Measurements from ENCODE around the gene PCSK6.
"Not testable (repeated sequence)": the region's sequence is repeated elsewhere in the genome, so short reads cannot be mapped to it uniquely, and the experiment has no call there.

The PCSK6 gene

DNA sequence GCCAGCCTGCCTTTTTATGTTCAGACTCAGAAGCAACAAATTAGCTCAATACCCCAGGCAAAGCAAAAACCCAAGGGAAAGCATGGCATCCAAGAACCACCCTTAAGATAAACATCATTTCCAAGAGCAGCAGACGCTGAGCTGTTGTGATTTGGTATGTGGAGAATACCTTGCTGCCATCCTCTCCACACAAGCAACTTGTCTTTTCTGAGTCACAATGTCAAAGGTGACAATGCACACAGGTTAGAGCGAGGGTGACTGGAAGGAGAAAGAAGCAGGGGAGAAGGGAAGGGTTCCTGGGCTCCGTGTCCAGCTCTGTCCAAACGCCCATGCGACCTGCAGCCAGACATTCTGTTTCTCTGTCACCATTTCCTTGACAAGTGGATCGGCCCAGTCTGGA, 6.0 kb downstream of the PCSK6 start:
- DNase-seq (ENCODE audit: low read depth in 3 of 3) = no peak

DNA sequence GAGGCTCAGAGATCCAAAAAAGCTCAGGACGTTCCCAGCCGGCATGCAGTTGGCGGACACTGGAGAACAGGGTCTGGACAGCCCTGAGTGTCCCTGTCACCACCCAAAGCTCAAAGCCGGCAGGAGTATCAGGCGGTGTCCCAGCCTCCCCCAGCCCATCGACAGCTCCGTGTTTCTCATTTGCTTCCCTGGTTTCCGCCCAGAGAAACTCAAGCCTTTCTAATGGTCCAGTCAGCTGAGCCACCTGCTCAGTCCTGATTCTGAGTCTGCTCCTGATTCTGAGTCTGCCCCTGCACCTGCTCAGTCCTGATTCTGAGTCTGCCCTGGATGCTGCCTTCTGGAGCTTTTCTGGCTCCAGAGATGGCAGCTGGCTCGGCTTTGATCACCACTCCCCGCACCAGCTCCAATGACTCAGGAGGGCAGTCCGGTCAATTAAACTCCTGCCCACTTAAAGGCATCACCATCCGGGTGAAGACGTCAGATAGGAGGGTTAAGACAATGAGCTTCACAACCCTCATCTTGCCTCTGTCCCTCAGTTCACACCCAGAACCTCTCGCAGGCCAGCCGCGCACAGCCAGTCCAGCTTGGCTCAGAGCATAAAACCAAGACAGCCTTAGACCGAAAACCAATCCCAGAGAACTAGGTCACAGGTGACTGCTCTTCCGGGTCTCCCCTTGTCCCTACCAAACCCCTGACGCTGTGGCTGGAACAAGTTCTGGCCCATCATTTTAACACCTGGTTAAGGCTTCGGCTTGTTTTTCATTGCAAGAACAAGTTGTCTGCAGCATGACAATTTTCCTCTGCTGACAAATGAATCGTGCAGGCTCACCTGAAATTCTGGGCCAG, 6.8 kb downstream of the PCSK6 start:
- DNase-seq (ENCODE audit: low read depth in 3 of 3) = no peak

DNA sequence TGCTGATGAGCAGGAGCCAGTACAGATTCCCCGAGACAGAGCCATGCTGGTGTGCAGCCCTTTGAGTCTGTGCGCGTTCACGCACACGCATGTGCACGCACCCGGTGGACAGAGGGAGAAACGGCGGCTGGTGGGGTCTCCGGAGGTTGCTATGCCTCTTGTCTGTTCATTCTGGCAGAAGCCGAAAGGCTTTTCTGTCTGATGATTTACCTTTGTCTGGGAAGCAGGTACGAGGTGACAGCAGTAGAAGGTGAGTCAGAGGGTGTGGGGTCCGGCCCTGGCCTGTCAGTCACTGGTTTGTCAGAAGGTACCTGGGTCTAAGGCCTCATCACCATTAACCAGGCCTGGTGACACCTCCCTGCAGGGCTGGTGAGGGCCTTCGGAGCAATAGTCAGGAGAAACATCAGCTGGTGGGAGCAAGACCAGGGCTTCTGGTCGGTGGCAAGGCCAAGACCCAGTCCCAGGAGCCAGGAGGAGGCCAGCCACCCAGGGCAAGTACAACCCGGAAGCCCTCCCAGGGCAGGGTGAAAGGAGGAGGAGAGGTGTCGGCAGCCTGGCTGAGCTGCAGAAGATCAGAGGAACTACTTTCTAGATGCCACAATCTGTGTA, 7.5 kb downstream of the PCSK6 start:
- no peak for DNase-seq (ENCODE audit: low read depth in 3 of 3)

DNA sequence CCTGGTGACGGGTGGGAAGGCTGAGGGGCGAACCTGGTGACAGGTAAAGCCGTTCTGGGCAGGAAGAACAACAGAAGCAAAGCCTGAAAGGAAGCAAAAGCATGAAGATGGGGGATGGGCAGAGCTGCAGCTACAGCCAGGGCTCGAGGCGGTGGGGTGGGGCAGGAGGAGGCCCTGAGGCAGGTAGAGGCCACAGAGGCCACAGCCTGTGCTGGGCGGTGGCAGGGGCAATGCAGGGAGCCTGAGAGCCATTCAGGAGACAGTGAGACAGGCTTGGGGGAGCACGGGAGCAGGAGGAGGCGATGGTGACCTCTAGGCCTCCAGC, 8.2 kb downstream of the PCSK6 start:
- DNase-seq (ENCODE audit: low read depth in 3 of 3) = no peak

DNA sequence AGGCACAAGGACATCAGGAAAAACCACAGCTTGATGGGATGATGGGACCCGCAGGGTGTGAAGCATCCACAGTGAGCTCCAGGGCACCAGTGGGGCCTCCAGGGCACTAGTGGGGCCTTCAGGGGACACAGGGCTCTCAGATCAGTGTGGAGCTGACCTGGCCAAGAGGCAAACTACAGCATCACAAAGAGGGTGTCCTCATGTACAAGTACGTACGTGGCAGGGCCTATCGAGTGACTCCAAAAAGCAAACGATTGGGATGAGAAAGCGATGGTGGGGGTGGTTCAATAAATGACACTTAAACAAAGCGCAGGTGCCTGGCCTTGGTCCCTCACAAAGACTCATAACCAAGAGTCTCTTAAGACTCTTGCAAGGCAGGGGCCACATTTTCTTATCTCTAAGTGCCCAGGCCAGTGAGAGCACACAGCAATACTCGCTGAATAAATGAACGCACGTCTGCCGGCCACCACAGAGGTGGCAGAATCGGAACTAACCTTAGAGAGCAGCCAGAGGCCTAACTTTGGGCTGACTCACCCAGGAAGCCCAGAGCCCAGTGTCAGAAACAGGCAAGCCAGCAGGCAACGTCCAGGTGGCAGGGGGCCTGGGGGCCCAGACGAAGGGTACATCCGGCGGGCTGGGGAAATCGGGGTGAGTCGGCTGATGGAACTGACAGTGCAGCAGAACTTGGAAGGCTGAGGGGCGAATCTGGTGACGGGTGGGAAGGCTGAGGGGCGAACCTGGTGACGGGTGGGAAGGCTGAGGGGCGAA, 8.7 kb downstream of the PCSK6 start:
- DNase-seq (ENCODE audit: low read depth in 3 of 3) = no peak

DNA sequence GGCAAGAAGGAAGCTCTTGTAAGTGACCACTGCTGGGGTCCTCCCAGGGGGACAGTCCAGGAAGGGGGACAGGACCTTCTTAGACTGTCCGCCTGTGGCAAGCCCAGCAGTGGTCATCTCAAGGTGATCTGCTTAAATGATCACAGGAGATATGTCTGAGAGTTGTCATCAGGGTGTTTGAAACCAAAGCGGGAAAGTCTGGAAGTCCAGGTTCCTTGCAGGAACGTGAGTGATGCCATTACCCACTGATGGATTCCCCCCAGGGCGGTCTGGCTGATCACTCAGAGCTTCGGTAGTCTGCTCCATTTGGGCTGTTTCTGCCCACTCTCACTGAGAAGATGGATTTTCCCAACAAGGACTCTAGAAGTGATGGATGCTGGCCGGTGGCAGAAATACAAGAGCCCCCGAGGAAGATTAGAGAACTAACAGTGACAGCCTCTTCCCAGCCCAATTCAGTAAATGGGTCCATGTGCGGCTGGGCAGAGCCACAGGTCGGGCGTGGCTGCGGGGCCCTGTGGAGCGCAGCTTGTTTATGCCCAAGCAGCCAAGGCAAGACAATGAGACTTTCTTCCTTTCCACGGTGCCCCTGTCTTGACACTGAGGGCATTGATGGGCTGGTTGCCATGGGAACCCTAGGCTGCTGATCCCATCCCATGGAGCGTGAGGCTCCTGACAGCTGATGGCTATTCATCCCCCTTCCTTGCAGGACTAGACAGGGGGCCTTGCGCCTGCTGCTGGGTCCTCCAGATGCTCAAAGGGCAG, 9.5 kb downstream of the PCSK6 start:
- DNase-seq (ENCODE audit: low read depth in 3 of 3) = no peak

DNA sequence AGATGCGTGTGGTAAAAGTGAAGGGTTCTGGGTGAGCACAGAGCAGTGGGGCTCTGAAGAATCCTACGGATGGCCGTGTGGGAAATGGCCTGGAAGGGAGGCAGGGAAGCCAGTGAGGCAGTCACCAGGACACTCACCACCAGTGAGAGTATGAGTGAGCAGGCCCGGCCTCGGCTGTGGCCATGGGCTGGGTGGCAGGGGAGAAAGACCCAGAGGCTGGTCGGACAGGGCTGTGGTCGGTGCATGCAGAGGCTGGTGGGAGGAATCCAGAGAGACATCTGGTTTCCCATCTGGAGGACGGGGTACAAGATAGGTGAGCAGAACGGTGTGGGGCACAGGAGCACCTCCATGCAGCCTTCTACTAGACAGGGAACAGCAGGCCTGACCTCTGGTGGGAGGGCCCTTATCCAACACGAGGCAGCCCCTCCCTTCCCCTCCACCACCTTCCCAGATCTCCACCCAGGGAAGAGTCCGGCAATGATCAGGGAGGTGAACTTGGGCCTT, 10.1 kb downstream of the PCSK6 start:
- DNase-seq (ENCODE audit: low read depth in 3 of 3) = no peak

DNA sequence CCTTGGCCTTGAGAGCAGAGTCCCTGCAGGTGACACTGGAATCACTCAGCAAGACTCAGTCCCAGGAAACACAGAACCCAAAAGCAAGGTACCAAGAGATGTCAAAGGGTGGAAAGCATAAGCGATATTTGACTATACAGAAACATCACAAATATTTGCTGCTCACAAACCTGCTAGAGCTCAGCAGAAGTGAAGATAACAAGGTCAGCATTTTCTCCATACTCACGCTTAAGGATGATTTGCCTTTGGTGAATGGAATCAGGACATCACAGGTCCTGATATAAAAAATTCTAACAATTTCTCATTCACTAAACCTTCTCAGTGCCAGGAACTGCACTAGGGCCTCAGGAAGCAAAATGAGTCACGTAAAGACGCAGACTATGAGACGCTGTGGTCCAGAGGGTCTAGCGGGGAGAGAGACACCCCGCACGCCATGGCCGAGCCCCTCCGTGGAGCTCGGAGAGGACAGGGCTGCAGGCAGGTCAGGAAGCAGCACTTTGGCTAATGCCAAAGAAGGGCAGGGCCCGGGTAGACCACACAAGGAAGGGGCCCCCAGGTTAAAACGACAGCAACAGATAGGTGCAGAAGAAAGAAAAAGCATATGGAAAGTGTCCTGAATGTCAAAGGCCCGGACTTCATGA, 10.7 kb downstream of the PCSK6 start:
- DNase-seq (ENCODE audit: low read depth in 3 of 3) = no peak

DNA sequence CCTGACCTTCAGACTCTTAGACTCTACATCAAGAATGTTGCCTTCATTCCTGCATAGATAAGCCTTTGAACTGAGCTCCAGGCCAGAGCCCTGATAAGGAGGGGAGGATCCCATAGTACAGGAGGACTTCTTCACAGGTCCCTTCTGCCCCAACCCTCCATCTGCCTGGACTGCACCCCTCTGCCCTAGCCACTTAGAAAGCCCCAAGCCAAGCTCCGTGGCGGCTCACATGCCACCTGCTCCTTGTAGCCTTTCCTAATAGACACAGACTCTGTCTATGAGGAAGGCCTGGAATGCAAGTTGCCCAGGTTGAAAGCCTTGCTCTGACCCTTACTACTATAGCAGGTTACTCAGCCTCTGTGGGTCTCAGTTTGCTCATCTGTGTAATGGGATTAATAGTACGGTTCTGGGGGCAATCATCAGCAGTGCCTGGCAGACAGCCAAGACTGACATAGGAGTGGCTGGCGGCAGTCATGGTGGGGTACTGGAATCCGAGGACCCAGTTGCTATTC, 11.6 kb downstream of the PCSK6 start:
- DNase-seq (ENCODE audit: low read depth in 3 of 3) = no peak

DNA sequence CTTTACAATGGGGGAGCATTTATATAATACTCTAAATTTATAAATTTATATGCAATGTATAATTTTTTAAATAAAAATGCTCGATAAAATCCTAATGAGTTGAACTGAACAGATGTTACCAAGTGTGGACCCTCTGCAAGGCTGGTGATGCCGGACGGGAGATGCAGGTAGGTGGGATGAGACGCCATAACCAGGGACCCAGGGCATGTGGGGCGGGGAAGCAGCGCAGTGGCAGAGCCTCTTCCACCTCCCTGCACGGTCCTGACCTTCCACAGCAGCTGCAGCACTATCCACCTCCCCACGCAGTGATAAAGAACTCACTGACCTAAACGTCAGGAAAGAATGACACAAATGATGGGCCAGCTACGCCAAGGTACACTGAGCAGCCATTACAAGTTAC, 12.8 kb downstream of the PCSK6 start:
- no peak for DNase-seq (ENCODE audit: low read depth in 3 of 3)

DNA sequence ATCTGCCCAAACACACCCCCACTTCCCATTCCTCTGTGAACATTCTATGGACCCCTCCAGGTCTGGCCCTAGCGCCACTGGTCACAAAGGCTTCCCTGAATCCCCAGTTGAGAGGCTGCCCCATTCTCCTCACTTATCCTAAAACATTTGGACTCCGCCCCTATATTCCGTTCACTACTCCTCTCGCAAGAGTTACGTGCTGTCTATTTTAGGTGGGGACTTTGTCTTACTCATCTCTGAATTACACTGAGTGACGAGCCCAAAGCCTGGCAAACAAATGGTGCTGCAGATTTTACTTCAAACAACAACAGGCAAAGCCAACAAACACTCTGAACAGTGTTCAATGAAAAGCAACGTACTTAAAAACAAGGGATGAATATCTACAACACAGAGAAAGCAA, 14.5 kb downstream of the PCSK6 start:
- DNase-seq (ENCODE audit: low read depth in 3 of 3) = no peak

DNA sequence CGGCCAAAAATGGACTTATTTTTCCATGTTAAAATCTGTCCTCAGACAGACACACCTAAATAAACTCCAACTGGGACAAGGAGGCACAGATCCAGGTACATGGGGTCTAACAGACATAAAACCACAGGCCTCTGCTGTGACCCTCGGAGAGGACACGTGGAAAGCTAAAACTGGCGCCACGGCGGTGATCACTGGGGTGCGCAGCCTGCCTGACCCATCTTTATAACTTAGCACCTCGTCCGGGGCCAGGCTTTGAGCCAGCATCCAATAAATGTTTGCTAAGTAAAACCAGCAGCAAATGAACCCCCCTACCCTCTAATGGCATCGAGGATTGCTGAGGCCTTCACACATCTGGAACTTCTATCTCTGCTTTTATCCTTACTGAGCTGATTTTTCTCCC, 15.3 kb downstream of the PCSK6 start:
- DNase-seq (ENCODE audit: low read depth in 3 of 3) = no peak

DNA sequence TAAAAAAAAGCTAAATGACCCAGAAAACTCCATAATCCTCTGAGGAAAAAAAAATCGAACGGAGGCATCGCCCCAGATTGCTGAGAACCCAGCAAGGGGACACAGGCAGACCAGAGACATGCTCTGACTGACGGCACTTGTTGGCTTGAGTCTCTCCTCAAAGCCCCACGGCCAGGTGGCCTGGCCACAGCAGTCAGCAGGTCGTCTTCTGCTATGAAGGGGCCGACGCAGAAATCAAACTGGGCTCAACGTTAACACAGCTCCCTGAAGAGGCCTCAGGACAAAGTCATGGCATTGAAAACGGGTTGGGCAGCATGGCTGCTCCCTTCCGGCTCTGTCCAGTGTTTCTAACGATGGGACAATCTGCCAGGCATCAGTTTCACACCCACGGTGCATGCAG, 17.5 kb downstream of the PCSK6 start:
- no peak for DNase-seq (ENCODE audit: low read depth in 3 of 3)

DNA sequence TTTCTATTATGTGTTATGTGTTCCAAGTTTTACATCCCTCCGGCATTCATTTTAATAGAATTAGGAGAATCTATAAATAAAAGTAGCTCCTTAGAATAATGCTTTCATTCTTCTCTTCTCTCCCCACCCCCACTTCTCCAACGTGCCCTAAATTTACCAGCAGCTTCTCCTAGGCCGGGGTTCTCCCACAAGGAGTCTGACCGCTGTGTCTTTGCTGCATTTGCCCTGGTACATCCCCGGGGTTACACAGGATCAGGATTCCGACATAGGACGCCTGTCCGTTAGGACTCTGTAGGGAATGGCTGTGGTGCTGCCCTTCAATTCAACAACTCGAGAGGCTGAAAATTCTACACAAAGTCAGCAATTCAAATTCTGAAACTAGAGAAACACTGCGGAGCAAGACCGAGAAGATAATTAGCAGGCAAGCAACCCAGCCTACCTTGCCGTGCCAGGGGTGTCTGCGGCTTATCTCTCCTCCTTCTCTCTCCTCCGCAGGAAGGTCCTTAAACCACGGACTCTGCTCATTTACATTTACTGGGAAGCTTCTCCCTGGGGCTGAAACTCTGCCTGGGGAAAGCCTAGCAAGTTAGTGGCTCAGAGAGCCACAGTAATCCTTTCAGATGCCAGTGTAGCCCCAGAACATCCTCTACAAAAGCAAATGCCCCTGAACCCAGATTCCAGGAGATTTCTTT, 18.8 kb downstream of the PCSK6 start:
- no peak for DNase-seq (ENCODE audit: low read depth in 3 of 3)

DNA sequence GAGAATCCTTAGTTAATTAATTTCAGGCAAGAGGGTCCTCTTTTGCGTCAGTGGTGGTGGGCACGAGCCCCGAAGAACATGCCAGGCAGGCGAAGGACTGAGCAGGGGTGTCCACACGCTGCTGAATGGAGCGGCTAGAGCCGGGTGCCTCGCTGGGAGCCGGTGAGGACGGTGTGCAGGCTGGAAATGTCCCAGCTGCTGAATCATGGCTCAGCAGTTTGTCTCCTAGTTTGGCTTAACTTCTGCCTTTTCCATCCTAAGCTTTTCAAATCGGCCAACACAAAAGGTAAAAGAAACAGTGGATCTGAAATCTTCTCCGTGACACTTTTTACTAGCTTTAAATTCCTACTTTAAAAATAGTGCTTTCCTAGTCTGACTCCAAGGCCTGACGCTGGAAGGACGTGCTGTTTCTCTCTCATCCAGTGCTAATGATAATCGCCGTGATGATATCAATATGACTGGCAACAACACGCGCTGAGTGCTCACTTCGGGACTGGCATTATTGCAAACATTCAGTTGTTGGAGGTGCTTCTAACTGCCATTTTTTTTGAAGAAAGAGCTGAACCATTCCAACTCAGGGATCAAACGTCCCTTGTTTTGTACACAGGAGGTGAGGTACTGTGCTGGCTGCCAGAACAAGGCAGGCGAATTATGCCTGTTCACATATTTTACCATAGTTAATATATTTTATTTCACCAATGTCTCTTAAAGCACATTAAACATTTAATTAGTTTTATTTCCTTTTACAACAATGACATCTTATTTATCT, 19.8 kb downstream of the PCSK6 start:
- no peak for DNase-seq (ENCODE audit: low read depth in 3 of 3)

DNA sequence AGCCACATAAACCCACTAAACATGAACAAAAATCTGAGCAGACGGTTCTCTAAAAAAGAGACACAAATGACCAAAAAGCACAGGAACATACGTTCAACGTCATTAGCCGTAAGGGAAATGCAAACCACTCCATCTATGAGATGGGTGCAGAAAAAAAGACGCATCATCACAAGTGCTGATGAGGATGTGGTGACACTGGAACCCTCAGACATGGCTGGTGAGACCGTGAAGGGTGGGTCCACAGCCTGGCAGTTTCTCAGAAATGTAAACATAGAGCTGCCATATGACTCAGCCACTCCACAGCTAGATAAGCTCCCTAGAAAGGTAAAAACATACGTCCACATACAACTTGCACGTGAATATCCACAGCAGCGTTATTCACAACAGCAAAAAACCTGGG, 23.3 kb downstream of the PCSK6 start:
- no peak for DNase-seq (ENCODE audit: low read depth in 3 of 3)

DNA sequence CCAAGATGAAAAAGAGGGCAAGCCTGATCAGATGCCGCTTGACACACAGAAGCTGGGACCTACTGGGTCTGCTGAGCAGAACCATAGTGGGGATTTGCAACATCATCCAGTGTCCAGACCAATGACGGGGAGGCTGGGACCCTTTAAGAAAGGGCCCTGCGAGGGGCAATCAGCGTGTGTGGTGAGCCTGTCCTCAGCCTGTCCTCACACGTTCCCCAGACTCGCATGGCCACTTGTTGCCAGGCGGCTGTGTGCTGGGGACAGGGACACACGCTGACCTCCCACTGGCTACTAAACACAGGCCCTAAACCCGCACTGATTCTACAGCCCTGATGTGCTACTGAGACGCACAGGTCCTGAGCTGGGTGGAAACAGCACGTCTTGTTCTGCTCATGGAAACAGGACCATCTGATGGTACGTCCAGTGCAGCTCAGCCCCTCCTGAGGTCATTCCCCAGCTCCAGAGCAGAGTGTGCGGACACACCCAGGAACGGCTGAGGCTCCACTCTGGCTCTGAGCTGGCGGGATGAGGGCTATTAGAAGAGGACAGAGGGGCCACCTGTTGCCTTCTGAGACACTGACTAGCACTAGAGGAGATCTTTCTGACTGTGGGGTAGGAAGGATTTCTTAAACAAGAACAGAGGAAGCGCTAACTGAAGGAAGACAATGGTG, 24.4 kb downstream of the PCSK6 start:
- no peak for DNase-seq (ENCODE audit: low read depth in 3 of 3)

DNA sequence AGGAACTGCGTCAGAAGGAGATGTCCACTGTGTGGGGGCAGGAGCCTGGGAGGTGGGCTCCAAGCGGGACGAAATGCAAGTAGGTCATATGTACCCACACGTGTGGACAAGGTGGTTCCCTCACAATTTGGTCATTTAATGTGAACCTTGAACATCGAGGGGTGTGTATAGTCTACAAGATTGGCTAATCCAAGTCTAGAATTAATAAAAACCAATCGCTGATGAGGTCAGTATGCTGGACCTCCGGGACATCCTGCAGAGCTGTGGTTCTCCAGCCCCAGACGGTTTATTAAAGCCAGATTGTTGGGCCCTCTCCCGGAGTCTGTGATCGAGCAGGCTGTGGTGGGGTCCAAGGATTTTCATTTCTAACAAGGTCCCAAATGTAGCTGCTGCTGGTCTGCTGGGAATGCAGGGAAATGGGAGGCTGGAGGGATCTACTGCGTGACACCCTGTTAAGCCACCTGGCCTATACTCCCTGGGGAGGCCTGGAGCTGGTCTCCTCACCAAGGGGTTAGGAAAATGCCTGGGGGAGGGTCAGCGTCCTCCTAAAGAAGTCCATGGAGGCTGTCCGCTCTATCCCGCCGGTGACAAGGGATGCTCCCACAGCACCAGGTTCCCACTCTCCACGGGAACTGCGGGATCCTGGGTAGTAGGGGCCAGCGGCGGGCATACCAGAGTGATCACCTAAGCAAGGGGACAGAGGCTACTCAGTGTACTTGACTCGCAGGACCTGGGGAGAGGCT, 25.1 kb downstream of the PCSK6 start:
- DNase-seq (ENCODE audit: low read depth in 3 of 3) = no peak

DNA sequence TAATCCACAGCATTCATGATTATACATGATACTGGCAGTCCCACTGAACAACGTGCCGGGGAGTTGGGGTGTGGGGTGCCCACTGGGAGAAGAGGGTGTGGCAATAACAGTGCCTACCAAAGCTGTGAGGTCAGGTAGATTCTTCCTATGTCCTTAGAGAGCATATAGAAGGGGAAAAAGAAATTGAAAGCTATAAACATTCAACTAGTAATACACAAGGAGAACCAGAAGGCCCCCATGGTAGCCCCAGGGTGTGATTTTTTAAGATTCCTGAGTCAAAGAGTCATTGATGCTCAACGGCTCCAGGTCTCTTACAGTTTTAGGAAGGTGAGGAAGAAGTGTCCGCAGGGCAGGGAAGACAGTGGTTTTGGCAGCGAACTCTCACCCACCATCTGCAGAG, 25.8 kb downstream of the PCSK6 start:
- DNase-seq (ENCODE audit: low read depth in 3 of 3) = not testable (repeated sequence)
